Measurements from ENCODE around the gene VAV3. TPM values are rescaled to one million over a fixed set of nuclear protein-coding genes. Genes with fewer than 3 reads are reported as not detected.

VAV3 gene
- polyA plus RNA-seq, 3 donors = 5.4 to 9.2 (median 9.0) TPM

DNA sequence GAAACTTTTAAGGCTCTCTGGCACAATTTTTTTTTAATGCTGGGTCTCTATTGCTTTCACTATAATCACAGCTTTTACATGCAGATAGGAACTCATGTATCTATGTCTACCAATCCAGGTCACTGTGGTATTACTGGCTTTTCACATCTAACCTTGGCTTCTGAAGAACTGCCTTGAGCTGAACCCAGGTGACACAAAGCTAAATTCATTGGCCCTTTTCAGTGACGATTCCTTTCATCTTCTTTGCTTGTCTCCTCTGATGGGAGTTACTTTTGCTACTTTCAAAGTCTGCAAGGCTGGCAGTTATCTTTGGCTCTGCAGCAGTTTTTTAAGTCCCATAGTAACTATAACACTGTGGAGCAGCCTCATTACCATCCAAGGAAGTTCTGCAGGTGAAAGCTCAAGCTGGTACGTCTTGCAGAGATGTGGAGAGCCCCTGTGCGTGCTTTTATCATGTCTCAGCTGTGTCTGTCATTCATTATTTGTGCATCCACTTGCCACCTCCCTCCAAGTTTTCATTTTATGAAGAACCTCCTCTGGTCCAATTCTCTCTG, 364.3 kb downstream of the VAV3 start:
- H3K4me3 Mint-ChIP-seq = no peak overlapping the region
- Histone ChIP-seq H3K9me3 (replicated peaks in 1 of 2; ENCODE audit: control insufficient read depth in 1 of 2, insufficient read depth in 1 of 2, low read length in 2 of 2) (no peaks in the 10 kb centered on the region), H3K27ac (ENCODE audit: low read depth in 1 of 2, low read length in 2 of 2) (no peak overlapping the region), H3K9ac (ENCODE audit: insufficient read depth, low read length, poor library complexity, severe bottlenecking) (no peak overlapping the region), H3K4me1 (ENCODE audit: control insufficient read depth in 1 of 2, insufficient read depth in 2 of 2, low read length in 2 of 2) (no peaks in the 10 kb centered on the region), H3K27me3 (ENCODE audit: control insufficient read depth in 2 of 2, insufficient read depth in 2 of 2, low read length in 2 of 2) (no peaks in the 10 kb centered on the region), H3K36me3 (replicated peaks in 1 of 2; ENCODE audit: control insufficient read depth in 1 of 2, insufficient read depth in 2 of 2, low read length in 2 of 2) (peaks cover 19 to 36% of the 10 kb centered on the region in 2 donors), H2AFZ (ENCODE audit: insufficient read depth, low read depth, low read length, poor library complexity, severe bottlenecking) (no peak overlapping the region), H3K79me2 (ENCODE audit: insufficient read depth, low read length) (no peaks in the 10 kb centered on the region), H3K4me3 (replicated peaks in 1 of 3; ENCODE audit: low read depth in 2 of 3, low read length in 3 of 3) (no peak overlapping the region), H4K20me1 (ENCODE audit: insufficient read depth, low read length) (no peaks in the 10 kb centered on the region), H3K4me2 (replicated peaks; ENCODE audit: extremely low read depth, low read length, poor library complexity, severe bottlenecking) (no peak overlapping the region)
- H3K9me3 Mint-ChIP-seq = no peaks in the 10 kb centered on the region
- WGBS (ENCODE audit: insufficient coverage) = 100% methylated on average over 1 of the region's 3 CpGs
- no peak for DNase-seq
- no peaks in the 10 kb centered on the region for H3K27me3 Mint-ChIP-seq (ENCODE audit: low read depth in 3 of 3)
- no peak for TF ChIP-seq CTCF (IDR thresholded peaks at IDR 0.05)
- intact Hi-C loops (cut with micrococcal nuclease) = loop anchor here in 1 of 2 donors (10.0 kb wide), 1 partner anchor 56 kb away; no protein-coding TSS in a partner anchor
- no peak overlapping the region for H3K27ac Mint-ChIP-seq
- peaks cover 39 to 49% of the 10 kb centered on the region in 2 donors for H3K36me3 Mint-ChIP-seq
- no peaks in the 10 kb centered on the region for H3K4me1 Mint-ChIP-seq

GRCh38 chr1:107599220-107599619, 365.8 kb downstream of the VAV3 start:
- no peak overlapping the region for H3K4me3 ChIP-seq (replicated peaks in 1 of 3; ENCODE audit: low read depth in 2 of 3, low read length in 3 of 3)
- H3K4me2 ChIP-seq (replicated peaks; ENCODE audit: extremely low read depth, low read length, poor library complexity, severe bottlenecking) = no peak overlapping the region
- Mint-ChIP-seq H3K9me3 (no peaks in the 10 kb centered on the region), H3K4me3 (no peak overlapping the region), H3K27me3 (ENCODE audit: low read depth in 3 of 3) (no peaks in the 10 kb centered on the region), H3K36me3 (peaks cover 47 to 60% of the 10 kb centered on the region in 2 donors), H3K27ac (no peak overlapping the region), H3K4me1 (peaks cover 2% of the 10 kb centered on the region)
- no peaks in the 10 kb centered on the region for H3K27me3 ChIP-seq (ENCODE audit: control insufficient read depth in 2 of 2, insufficient read depth in 2 of 2, low read length in 2 of 2)
- H3K27ac ChIP-seq (ENCODE audit: low read depth in 1 of 2, low read length in 2 of 2) = no peak overlapping the region
- no peak for TF ChIP-seq CTCF (IDR thresholded peaks at IDR 0.05)
- H3K79me2 ChIP-seq (ENCODE audit: insufficient read depth, low read length) = no peaks in the 10 kb centered on the region
- no peak for DNase-seq
- H3K9ac ChIP-seq (ENCODE audit: insufficient read depth, low read length, poor library complexity, severe bottlenecking) = no peak overlapping the region
- H4K20me1 ChIP-seq (ENCODE audit: insufficient read depth, low read length) = no peaks in the 10 kb centered on the region
- peaks cover 24 to 46% of the 10 kb centered on the region in 2 donors for H3K36me3 ChIP-seq (replicated peaks in 1 of 2; ENCODE audit: control insufficient read depth in 1 of 2, insufficient read depth in 2 of 2, low read length in 2 of 2)
- H2AFZ ChIP-seq (ENCODE audit: insufficient read depth, low read depth, low read length, poor library complexity, severe bottlenecking) = no peak overlapping the region
- H3K4me1 ChIP-seq (ENCODE audit: control insufficient read depth in 1 of 2, insufficient read depth in 2 of 2, low read length in 2 of 2) = peaks cover 0 to under 1% of the 10 kb centered on the region in 2 donors
- intact Hi-C loops (cut with micrococcal nuclease) = no loop called here
- H3K9me3 ChIP-seq (replicated peaks in 1 of 2; ENCODE audit: control insufficient read depth in 1 of 2, insufficient read depth in 1 of 2, low read length in 2 of 2) = no peaks in the 10 kb centered on the region
- no CpG with 5 or more reads among the region's 3 CpGs for WGBS (ENCODE audit: insufficient coverage)

Measured in CD14-positive monocyte (primary cell).